HepG2 (cell line): ENCODE data around the gene SNN.

Experiments
- EZH2 ChIP-seq: conservative IDR thresholded peaks from 2 replicates; pipeline ENCODE4 v1.6.1; 2012; ENCODE audit warnings: mild to moderate bottlenecking, low read depth, low read length, moderate library complexity
- FOSL2 ChIP-seq: sonication (generic); formaldehyde crosslinking; IDR thresholded peaks from 2 replicates; pipeline ENCODE4 v1.4.0; 2020; ENCODE audit warnings: missing genetic modification reagents
- HNRNPL ChIP-seq: fragments of 200-400 bp; formaldehyde crosslinking; IDR thresholded peaks from 2 replicates; pipeline ENCODE4 v1.6.1; 2017; ENCODE audit warnings: mild to moderate bottlenecking, low read depth, low read length
- REL ChIP-seq: sonication (generic); formaldehyde crosslinking; conservative IDR thresholded peaks from 2 replicates; pipeline ENCODE4 v1.8.0; 2022; ENCODE audit warnings: mild to moderate bottlenecking, missing genetic modification reagents, moderate library complexity
- ZFP1 ChIP-seq: IDR thresholded peaks from 2 replicates; pipeline ENCODE4 v1.6.1; 2016
- ZNF230 ChIP-seq: sonication (generic); formaldehyde crosslinking; IDR thresholded peaks from 2 replicates; pipeline ENCODE4 v1.4.0; 2020; ENCODE audit warnings: mild to moderate bottlenecking, missing genetic modification reagents
- ZNF253 ChIP-seq: sonication (generic); formaldehyde crosslinking; IDR thresholded peaks from 2 replicates; pipeline ENCODE4 v1.8.0; 2022; ENCODE audit warnings: mild to moderate bottlenecking, missing genetic modification reagents, borderline replicate concordance
- ZNF256 ChIP-seq: sonication (generic); formaldehyde crosslinking; conservative IDR thresholded peaks from 2 replicates; pipeline ENCODE4 v1.4.0; 2020; ENCODE audit warnings: missing genetic modification reagents
- ZNF431 ChIP-seq: sonication (generic); formaldehyde crosslinking; IDR thresholded peaks from 2 replicates; pipeline ENCODE4 v1.9.0; 2022; ENCODE audit warnings: missing genetic modification reagents, low read depth, mild to moderate bottlenecking, borderline replicate concordance
- ZNF484 ChIP-seq: sonication (generic); formaldehyde crosslinking; IDR thresholded peaks from 2 replicates; pipeline ENCODE4 v1.5.1; 2020; ENCODE audit warnings: mild to moderate bottlenecking, low read depth, missing genetic modification reagents, borderline replicate concordance
- TF ChIP-seq, protein P1 (sequence below): sonication (generic); formaldehyde crosslinking; IDR thresholded peaks from 2 replicates; pipeline ENCODE4 v1.5.0; 2020; ENCODE audit warnings: mild to moderate bottlenecking, missing genetic modification reagents, moderate library complexity
- TF ChIP-seq, protein P2 (sequence below): sonication (generic); formaldehyde crosslinking; IDR thresholded peaks from 2 replicates; pipeline ENCODE4 v1.4.0; 2020; ENCODE audit warnings: missing genetic modification reagents
- TF ChIP-seq, protein P3 (sequence below): sonication (generic); formaldehyde crosslinking; IDR thresholded peaks from 2 replicates; pipeline ENCODE4 v1.4.0; 2020; ENCODE audit warnings: missing genetic modification reagents, borderline replicate concordance

DNA sequence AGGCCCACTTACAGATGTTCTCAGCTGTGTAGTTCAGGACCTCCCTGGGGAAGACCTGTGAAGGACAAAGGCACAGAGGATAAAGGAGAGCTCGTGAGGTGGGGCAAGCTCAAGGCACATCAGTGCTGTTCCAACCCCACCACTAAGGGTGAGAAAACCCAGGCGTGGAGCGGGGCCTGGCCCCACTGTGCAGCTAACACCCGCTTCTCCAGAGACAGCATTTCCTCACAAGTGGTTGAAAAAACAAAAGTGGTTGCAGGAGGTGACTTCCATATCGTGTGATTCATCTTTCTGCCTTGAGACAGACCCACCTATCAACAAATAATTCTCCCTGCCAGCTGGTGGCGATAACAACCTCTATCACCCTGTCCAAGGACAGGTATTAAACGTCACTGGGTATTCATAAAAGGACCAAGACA, 30.0 kb downstream of the SNN start:
- TF ChIP-seq ZNF484, result no peak
- TF ChIP-seq, protein P1, sequence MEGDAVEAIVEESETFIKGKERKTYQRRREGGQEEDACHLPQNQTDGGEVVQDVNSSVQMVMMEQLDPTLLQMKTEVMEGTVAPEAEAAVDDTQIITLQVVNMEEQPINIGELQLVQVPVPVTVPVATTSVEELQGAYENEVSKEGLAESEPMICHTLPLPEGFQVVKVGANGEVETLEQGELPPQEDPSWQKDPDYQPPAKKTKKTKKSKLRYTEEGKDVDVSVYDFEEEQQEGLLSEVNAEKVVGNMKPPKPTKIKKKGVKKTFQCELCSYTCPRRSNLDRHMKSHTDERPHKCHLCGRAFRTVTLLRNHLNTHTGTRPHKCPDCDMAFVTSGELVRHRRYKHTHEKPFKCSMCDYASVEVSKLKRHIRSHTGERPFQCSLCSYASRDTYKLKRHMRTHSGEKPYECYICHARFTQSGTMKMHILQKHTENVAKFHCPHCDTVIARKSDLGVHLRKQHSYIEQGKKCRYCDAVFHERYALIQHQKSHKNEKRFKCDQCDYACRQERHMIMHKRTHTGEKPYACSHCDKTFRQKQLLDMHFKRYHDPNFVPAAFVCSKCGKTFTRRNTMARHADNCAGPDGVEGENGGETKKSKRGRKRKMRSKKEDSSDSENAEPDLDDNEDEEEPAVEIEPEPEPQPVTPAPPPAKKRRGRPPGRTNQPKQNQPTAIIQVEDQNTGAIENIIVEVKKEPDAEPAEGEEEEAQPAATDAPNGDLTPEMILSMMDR (CRISPR knock-in tag), result peak; percentile 35
- no peak for TF ChIP-seq ZFP1 (CRISPR knock-in tag)
- TF ChIP-seq ZNF256 (CRISPR knock-in tag), result no peak
- TF ChIP-seq EZH2, result no peak
- no peak for TF ChIP-seq FOSL2
- no peak for TF ChIP-seq ZNF431 (CRISPR knock-in tag)
- TF ChIP-seq ZNF253 (CRISPR knock-in tag), result no peak
- no peak for TF ChIP-seq HNRNPL
- TF ChIP-seq, protein P2, sequence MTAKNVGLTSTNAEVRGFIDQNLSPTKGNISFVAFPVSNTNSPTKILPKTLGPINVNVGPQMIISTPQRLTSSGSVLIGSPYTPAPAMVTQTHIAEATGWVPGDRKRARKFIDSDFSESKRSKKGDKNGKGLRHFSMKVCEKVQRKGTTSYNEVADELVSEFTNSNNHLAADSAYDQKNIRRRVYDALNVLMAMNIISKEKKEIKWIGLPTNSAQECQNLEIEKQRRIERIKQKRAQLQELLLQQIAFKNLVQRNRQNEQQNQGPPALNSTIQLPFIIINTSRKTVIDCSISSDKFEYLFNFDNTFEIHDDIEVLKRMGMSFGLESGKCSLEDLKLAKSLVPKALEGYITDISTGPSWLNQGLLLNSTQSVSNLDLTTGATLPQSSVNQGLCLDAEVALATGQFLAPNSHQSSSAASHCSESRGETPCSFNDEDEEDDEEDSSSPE (CRISPR knock-in tag), result no peak
- TF ChIP-seq REL, result no peak
- no peak for TF ChIP-seq ZNF230 (CRISPR knock-in tag)
- TF ChIP-seq, protein P3, sequence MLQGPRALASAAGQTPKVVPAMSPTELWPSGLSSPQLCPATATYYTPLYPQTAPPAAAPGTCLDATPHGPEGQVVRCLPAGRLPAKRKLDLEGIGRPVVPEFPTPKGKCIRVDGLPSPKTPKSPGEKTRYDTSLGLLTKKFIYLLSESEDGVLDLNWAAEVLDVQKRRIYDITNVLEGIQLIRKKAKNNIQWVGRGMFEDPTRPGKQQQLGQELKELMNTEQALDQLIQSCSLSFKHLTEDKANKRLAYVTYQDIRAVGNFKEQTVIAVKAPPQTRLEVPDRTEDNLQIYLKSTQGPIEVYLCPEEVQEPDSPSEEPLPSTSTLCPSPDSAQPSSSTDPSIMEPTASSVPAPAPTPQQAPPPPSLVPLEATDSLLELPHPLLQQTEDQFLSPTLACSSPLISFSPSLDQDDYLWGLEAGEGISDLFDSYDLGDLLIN (CRISPR knock-in tag), result no peak
